Rectal smooth muscle tissue (tissue), 1 donor: ENCODE results near the gene PLAU.
"Not testable (repeated sequence)": the region's sequence is repeated elsewhere in the genome, so short reads cannot be mapped to it uniquely, and the experiment has no call there.

Source experiments
- H3K27ac ChIP-seq: one replicate; pipeline ENCODE4 v1.7.0; 2013; ENCODE audit warnings: low read depth, low read length, inconsistent platforms
- H3K27me3 ChIP-seq: one replicate; pipeline ENCODE4 v1.7.0; 2013; ENCODE audit warnings: low read length; ENCODE audit not compliant: control insufficient read depth, insufficient read depth
- H3K36me3 ChIP-seq: one replicate; pipeline ENCODE4 v1.7.0; 2013; ENCODE audit warnings: low read length; ENCODE audit not compliant: control insufficient read depth, insufficient read depth
- H3K4me1 ChIP-seq: one replicate; pipeline ENCODE4 v1.7.0; 2013; ENCODE audit warnings: low read length; ENCODE audit not compliant: control insufficient read depth, insufficient read depth
- H3K4me3 ChIP-seq: one replicate; pipeline ENCODE4 v1.7.0; 2013; ENCODE audit warnings: low read length
- H3K9ac ChIP-seq: one replicate; pipeline ENCODE4 v1.7.0; 2013; ENCODE audit warnings: low read length

PLAU gene

GRCh38 chr10:73906524-73907447, 4.1 kb upstream of the PLAU start:
- peaks cover 4% of the 10 kb centered on the region for H3K4me1 ChIP-seq
- no peak overlapping the region for H3K4me3 ChIP-seq
- no peaks in the 10 kb centered on the region for H3K36me3 ChIP-seq
- H3K27me3 ChIP-seq, result no peaks in the 10 kb centered on the region
- peak overlapping the region; percentile 75 for H3K27ac ChIP-seq
- no peak overlapping the region for H3K9ac ChIP-seq

DNA sequence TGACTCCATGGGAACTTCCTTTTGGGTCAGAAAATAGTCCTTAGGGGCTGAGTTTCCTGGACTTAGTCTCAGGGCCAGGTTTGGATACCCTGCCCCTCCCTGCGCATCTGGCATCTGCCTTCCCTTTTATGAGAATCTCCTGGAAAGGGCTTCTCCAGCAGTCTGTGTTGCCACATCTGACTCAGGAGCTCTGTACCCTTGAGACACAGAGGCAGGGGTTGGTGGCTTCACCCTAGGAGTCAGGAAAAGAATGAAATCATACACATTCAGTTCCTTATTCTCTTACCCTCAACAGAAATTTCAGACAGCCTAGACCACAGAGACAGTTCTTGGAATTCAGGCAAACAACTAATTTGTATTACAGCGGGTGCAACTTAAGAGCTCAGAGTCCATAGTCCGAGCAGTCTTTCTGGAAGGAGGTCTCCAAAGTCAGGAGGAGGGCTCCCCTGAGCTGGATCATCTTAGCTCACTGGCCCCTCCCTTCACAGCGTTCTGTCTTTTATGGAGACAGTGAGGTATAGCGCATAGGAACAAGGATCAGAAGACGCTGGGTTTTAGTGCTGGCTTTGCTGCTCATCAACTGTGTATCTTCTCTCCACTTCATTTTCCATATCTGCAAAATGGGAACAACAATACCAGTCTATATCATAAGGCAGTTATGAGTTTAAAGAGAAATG, 3.0 kb upstream of the PLAU start:
- Histone ChIP-seq H3K4me1 (peaks cover 4% of the 10 kb centered on the region), H3K36me3 (no peaks in the 10 kb centered on the region), H3K27ac (peak overlapping the region; percentile 11), H3K9ac (no peak overlapping the region), H3K4me3 (no peak overlapping the region), H3K27me3 (no peaks in the 10 kb centered on the region)

GRCh38 chr10:73908853-73909539, 1.9 kb upstream of the PLAU start:
- Histone ChIP-seq H3K27ac (no peak overlapping the region), H3K27me3 (no peaks in the 10 kb centered on the region), H3K36me3 (no peaks in the 10 kb centered on the region), H3K4me3 (no peak overlapping the region), H3K4me1 (peaks cover 4% of the 10 kb centered on the region), H3K9ac (no peak overlapping the region)

- Histone ChIP-seq H3K4me1 (peaks cover 4% of the 10 kb centered on the region), H3K27me3 (no peaks in the 10 kb centered on the region), H3K27ac (no peak overlapping the region), H3K9ac (no peak overlapping the region), H3K36me3 (no peaks in the 10 kb centered on the region), H3K4me3 (no peak overlapping the region)
Observed at GRCh38 chr10:73909540-73910115, 1.3 kb upstream of the PLAU start.

GRCh38 chr10:73910401-73910763, 550 bp upstream of the PLAU start:
- H3K27me3 ChIP-seq, result no peaks in the 10 kb centered on the region
- peaks cover 4% of the 10 kb centered on the region for H3K4me1 ChIP-seq
- no peak overlapping the region for H3K9ac ChIP-seq
- H3K36me3 ChIP-seq, result no peaks in the 10 kb centered on the region
- no peak overlapping the region for H3K27ac ChIP-seq
- H3K4me3 ChIP-seq, result peak overlapping the region; percentile 57

GRCh38 chr10:73911553-73912004, 647 bp downstream of the PLAU start:
- Histone ChIP-seq H3K27ac (no peak overlapping the region), H3K36me3 (no peaks in the 10 kb centered on the region), H3K9ac (no peak overlapping the region)

DNA sequence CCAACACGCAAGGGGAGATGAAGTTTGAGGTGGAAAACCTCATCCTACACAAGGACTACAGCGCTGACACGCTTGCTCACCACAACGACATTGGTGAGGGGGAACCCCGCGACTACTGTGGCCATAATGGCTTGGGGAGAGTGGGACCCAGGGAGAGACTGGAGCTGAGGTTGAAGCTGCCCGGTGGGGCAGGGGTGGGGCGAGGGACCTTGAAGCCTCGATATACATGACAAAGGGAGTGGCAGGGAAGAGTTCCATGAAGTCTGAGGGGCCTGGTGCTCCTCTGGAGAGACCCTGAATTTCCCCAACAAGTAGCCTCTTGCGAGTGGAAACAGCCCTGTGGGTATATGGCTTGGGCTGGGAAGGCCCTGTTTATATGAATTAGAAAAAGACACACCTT, 3.1 kb downstream of the PLAU start:
- Histone ChIP-seq H3K27me3 (no peaks in the 10 kb centered on the region), H3K36me3 (no peaks in the 10 kb centered on the region), H3K27ac (no peak overlapping the region), H3K4me1 (no peaks in the 10 kb centered on the region), H3K9ac (no peak overlapping the region), H3K4me3 (no peak overlapping the region)

More at GRCh38 chr10:73911553-73912004, 647 bp downstream of the PLAU start:
- Histone ChIP-seq H3K4me3 (peak overlapping the region; percentile 57), H3K4me1 (peaks cover 4% of the 10 kb centered on the region), H3K27me3 (no peaks in the 10 kb centered on the region)

DNA sequence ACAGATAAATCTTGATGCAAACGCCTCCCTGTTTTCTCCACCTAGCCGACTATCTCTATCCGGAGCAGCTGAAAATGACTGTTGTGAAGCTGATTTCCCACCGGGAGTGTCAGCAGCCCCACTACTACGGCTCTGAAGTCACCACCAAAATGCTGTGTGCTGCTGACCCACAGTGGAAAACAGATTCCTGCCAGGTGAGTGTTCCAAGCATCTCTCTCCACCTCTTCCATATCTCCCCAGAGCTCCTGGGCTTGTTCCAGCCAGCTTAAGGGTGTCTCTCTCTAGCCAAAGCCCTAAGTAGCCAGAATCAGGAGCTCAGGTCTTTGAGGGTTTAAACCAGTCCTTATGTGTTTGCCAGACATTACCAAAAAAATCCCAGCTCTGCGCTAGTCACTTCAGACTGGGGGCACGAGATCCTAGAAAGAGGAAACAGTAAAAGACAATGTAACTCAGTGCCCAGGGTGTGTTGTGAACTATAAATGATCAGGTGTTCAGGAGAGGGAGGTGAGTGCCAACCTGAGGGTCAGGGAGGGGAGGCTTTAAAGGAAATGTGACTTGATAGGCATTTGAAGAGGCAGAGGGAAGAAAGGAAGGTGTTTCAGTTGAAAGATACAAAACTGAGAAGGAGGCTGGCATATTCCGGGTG, 4.4 kb downstream of the PLAU start:
- H3K36me3 ChIP-seq, result no peaks in the 10 kb centered on the region
- no peak overlapping the region for H3K27ac ChIP-seq
- no peaks in the 10 kb centered on the region for H3K4me1 ChIP-seq
- no peak overlapping the region for H3K9ac ChIP-seq
- H3K4me3 ChIP-seq, result no peak overlapping the region
- H3K27me3 ChIP-seq, result no peaks in the 10 kb centered on the region

DNA sequence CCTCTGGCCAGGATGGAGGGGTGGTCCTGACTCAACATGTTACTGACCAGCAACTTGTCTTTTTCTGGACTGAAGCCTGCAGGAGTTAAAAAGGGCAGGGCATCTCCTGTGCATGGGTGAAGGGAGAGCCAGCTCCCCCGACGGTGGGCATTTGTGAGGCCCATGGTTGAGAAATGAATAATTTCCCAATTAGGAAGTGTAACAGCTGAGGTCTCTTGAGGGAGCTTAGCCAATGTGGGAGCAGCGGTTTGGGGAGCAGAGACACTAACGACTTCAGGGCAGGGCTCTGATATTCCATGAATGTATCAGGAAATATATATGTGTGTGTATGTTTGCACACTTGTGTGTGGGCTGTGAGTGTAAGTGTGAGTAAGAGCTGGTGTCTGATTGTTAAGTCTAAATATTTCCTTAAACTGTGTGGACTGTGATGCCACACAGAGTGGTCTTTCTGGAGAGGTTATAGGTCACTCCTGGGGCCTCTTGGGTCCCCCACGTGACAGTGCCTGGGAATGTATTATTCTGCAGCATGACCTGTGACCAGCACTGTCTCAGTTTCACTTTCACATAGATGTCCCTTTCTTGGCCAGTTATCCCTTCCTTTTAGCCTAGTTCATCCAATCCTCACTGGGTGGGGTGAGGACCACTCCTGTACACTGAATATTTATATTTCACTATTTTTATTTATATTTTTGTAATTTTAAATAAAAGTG, 6.0 kb downstream of the PLAU start:
- no peaks in the 10 kb centered on the region for H3K4me1 ChIP-seq
- no peak overlapping the region for H3K9ac ChIP-seq
- H3K36me3 ChIP-seq, result no peaks in the 10 kb centered on the region
- H3K27ac ChIP-seq, result no peak overlapping the region
- no peak overlapping the region for H3K4me3 ChIP-seq
- H3K27me3 ChIP-seq, result no peaks in the 10 kb centered on the region

- Histone ChIP-seq H3K4me1 (no peaks in the 10 kb centered on the region), H3K9ac (no peak overlapping the region), H3K4me3 (no peak overlapping the region), H3K27me3 (no peaks in the 10 kb centered on the region), H3K36me3 (no peaks in the 10 kb centered on the region), H3K27ac (no peak overlapping the region)
Observed at GRCh38 chr10:73917566-73918305, 6.8 kb downstream of the PLAU start.

GRCh38 chr10:73919481-73919880, 8.5 kb downstream of the PLAU start:
- not testable (repeated sequence) for H3K4me3 ChIP-seq, H3K27me3 ChIP-seq, H3K4me1 ChIP-seq, H3K9ac ChIP-seq, H3K27ac ChIP-seq, H3K36me3 ChIP-seq
